ENCODE measurements around the gene JPT2.

GRCh38 chr16:1705688-1706385 is 27.8 kb downstream of the JPT2 start, which contains the start of gene MAPK8IP3:
- TF ChIP-seq, protein P1, sequence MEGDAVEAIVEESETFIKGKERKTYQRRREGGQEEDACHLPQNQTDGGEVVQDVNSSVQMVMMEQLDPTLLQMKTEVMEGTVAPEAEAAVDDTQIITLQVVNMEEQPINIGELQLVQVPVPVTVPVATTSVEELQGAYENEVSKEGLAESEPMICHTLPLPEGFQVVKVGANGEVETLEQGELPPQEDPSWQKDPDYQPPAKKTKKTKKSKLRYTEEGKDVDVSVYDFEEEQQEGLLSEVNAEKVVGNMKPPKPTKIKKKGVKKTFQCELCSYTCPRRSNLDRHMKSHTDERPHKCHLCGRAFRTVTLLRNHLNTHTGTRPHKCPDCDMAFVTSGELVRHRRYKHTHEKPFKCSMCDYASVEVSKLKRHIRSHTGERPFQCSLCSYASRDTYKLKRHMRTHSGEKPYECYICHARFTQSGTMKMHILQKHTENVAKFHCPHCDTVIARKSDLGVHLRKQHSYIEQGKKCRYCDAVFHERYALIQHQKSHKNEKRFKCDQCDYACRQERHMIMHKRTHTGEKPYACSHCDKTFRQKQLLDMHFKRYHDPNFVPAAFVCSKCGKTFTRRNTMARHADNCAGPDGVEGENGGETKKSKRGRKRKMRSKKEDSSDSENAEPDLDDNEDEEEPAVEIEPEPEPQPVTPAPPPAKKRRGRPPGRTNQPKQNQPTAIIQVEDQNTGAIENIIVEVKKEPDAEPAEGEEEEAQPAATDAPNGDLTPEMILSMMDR (IDR thresholded peaks at IDR 0.05 in 8 of 11, conservative IDR thresholded peaks at IDR 0.05 in 3 of 11): peak; percentile 79 to 100 (median 100)
- TF ChIP-seq POLR2AphosphoS5 (IDR thresholded peaks at IDR 0.05) (peak; percentile 97 to 98 (median 97)), POLR2A (IDR thresholded peaks at IDR 0.05) (peak; percentile 83 to 94 (median 83))
